GM12891 (cell line): ENCODE measurements around the gene KCNIP4.

Experiments used
- POLR2A ChIP-seq: IDR thresholded peaks from 2 replicates; pipeline ENCODE4 v1.6.1; 2011; ENCODE audit warnings: low read depth, low read length, control low read depth
- POLR2AphosphoS5 ChIP-seq: IDR thresholded peaks from 2 replicates; pipeline ENCODE4 v1.6.1; 2011; ENCODE audit warnings: low read depth, low read length, control low read depth
- SPI1 ChIP-seq: IDR thresholded peaks from 2 replicates; pipeline ENCODE4 v1.6.1; 2011; ENCODE audit warnings: low read depth, low read length, control low read depth

DNA sequence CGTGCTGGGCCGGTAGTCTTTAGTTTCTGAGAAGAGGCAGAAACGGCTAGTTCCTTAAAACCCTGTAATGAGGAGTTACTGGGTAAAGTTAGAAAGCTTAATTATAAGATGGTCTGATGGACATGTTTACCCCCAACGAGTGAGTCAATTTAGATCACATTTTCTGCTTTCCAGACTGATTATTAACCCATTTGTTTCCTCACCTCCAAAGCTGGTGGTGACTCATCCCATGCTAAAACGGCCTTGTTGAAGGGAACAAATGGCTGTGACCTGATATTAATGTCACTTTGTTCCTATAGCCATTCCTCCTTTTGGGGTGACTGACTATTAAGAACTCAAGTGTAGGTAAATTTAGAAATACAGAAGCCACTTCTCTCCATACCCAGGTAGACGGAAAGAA lies 232.0 kb downstream of the KCNIP4 start:
- TF ChIP-seq POLR2A = no peak
- no peak for TF ChIP-seq SPI1
- TF ChIP-seq POLR2AphosphoS5 = no peak
